Measurements from ENCODE around the gene TMEM222. TPM values are rescaled to one million over a fixed set of nuclear protein-coding genes. Genes with fewer than 3 reads are reported as not detected.

TMEM222 gene
- polyA plus RNA-seq, 1 donor (not counting 4 experiments of a cell fraction or from before 2014, with no cell fraction given), result 23.7 TPM

GRCh38 chr1:27275696-27276095 lies 46.3 kb upstream of the TMEM222 start:
- no peak for TF ChIP-seq CTCF (optimal IDR thresholded peaks at IDR 0.05 in 1 of 3, IDR thresholded peaks at IDR 0.05 in 1 of 3, conservative IDR thresholded peaks at IDR 0.05 in 1 of 3; ENCODE audit: extremely low read depth in 1 of 3, insufficient read depth in 2 of 3, low read length in 3 of 3)
- no peak for TF ChIP-seq EZH2 (IDR thresholded peaks at IDR 0.05; ENCODE audit: low read length)
- H3K4me3 ChIP-seq (ENCODE audit: control insufficient read depth in 2 of 3, extremely low read depth in 1 of 3, insufficient read depth in 2 of 3, low read depth in 1 of 3, low read length in 3 of 3), result no peak overlapping the region
- DNase-seq (ENCODE audit: low read depth, low spot score) (no peak), FAIRE-seq (no peak)
- H3K36me3 ChIP-seq (ENCODE audit: control insufficient read depth in 2 of 2, extremely low read depth in 1 of 2, insufficient read depth in 2 of 2, low read length in 2 of 2), result no peaks in the 10 kb centered on the region
- no peaks in the 10 kb centered on the region for H4K20me1 ChIP-seq (ENCODE audit: control insufficient read depth, extremely low read depth, insufficient read depth, low read length)
- no peak overlapping the region for H2AFZ ChIP-seq (ENCODE audit: control insufficient read depth, low read length)
- H3K4me2 ChIP-seq (ENCODE audit: control insufficient read depth, extremely low read depth, insufficient read depth, low read depth, low read length), result no peak overlapping the region
- no peaks in the 10 kb centered on the region for H3K9me3 ChIP-seq (ENCODE audit: control insufficient read depth, low read depth, low read length)
- dilution Hi-C loops (cut with MboI; ENCODE audit: extremely low pct_ligation_motif_present, low sequenced_read_pairs), result loop anchor here (25.0 kb wide), 1 partner anchor 238 kb away; no protein-coding TSS in a partner anchor
- no peak overlapping the region for H3K27ac ChIP-seq (ENCODE audit: control insufficient read depth, insufficient read depth, low read length)
- H3K9me1 ChIP-seq (ENCODE audit: control insufficient read depth, extremely low read depth, insufficient read depth, low read length), result no peaks in the 10 kb centered on the region
- no peaks in the 10 kb centered on the region for H3K27me3 ChIP-seq (ENCODE audit: control insufficient read depth, extremely low read depth, insufficient read depth, low read length)
- H3K4me1 ChIP-seq (ENCODE audit: control insufficient read depth, extremely low read depth, insufficient read depth, low read length), result no peaks in the 10 kb centered on the region
- no peaks in the 10 kb centered on the region for H3K79me2 ChIP-seq (ENCODE audit: control insufficient read depth, insufficient read depth, low read length)
- H3K9ac ChIP-seq (ENCODE audit: control insufficient read depth, extremely low read depth, insufficient read depth, low read length), result no peak overlapping the region

GRCh38 chr1:27284425-27285273 lies 37.3 kb upstream of the TMEM222 start:
- H3K79me2 ChIP-seq (ENCODE audit: control insufficient read depth, insufficient read depth, low read length), result no peaks in the 10 kb centered on the region
- FAIRE-seq, result peak; percentile 72
- DNase-seq (ENCODE audit: low read depth, low spot score), result peak; percentile 38
- H3K4me3 ChIP-seq (ENCODE audit: control insufficient read depth in 2 of 3, extremely low read depth in 1 of 3, insufficient read depth in 2 of 3, low read depth in 1 of 3, low read length in 3 of 3), result no peak overlapping the region
- peaks cover 0 to 7% of the 10 kb centered on the region in 2 experiments for H3K36me3 ChIP-seq (ENCODE audit: control insufficient read depth in 2 of 2, extremely low read depth in 1 of 2, insufficient read depth in 2 of 2, low read length in 2 of 2)
- TF ChIP-seq CTCF (optimal IDR thresholded peaks at IDR 0.05 in 1 of 3, IDR thresholded peaks at IDR 0.05 in 1 of 3, conservative IDR thresholded peaks at IDR 0.05 in 1 of 3; ENCODE audit: extremely low read depth in 1 of 3, insufficient read depth in 2 of 3, low read length in 3 of 3) (peak; percentile 76 to 82 (median 80)), EZH2 (IDR thresholded peaks at IDR 0.05; ENCODE audit: low read length) (no peak)
- H3K9ac ChIP-seq (ENCODE audit: control insufficient read depth, extremely low read depth, insufficient read depth, low read length), result no peak overlapping the region
- no peak overlapping the region for H3K4me2 ChIP-seq (ENCODE audit: control insufficient read depth, extremely low read depth, insufficient read depth, low read depth, low read length)
- no peaks in the 10 kb centered on the region for H3K9me3 ChIP-seq (ENCODE audit: control insufficient read depth, low read depth, low read length)
- no peak overlapping the region for H3K27ac ChIP-seq (ENCODE audit: control insufficient read depth, insufficient read depth, low read length)
- dilution Hi-C loops (cut with MboI; ENCODE audit: extremely low pct_ligation_motif_present, low sequenced_read_pairs), result loop anchor here (25.0 kb wide), 1 partner anchor 247 kb away; no protein-coding TSS in a partner anchor
- H2AFZ ChIP-seq (ENCODE audit: control insufficient read depth, low read length), result no peak overlapping the region
- H4K20me1 ChIP-seq (ENCODE audit: control insufficient read depth, extremely low read depth, insufficient read depth, low read length), result no peaks in the 10 kb centered on the region
- H3K27me3 ChIP-seq (ENCODE audit: control insufficient read depth, extremely low read depth, insufficient read depth, low read length), result no peaks in the 10 kb centered on the region
- H3K9me1 ChIP-seq (ENCODE audit: control insufficient read depth, extremely low read depth, insufficient read depth, low read length), result no peaks in the 10 kb centered on the region
- no peaks in the 10 kb centered on the region for H3K4me1 ChIP-seq (ENCODE audit: control insufficient read depth, extremely low read depth, insufficient read depth, low read length)

Data from keratinocyte (primary cell).